Heart left ventricle (tissue), 16 donors: ENCODE results near the gene SNX21. TPM values are rescaled to one million over a fixed set of nuclear protein-coding genes. Genes with fewer than 3 reads are reported as not detected.

Experiments
- ATAC-seq, 4 donors: fragments of 200-7000 bp; cut with Tn5 transposase; one replicate each; pipeline ENCODE4 v1.9.1; 2020 to 2022; ENCODE audit warnings: moderate library complexity in 4 of 4, mild to moderate bottlenecking in 3 of 4, moderate number of reproducible peaks in 1 of 4
- DNase-seq, 5 donors: peaks; one replicate each; pipeline ENCODE4 v3.0.0-alpha.2; 2020
- H3K27ac ChIP-seq, 12 donors: fragments of 200-600 bp; sonication (generic) in 4 of 12; one replicate each; pipeline versions ENCODE4 v1.5.0 to v1.8.0; 2016 to 2022; ENCODE audit warnings: mild to moderate bottlenecking in 2 of 12
- H3K27me3 ChIP-seq, 9 donors: fragments of 200-600 bp; sonication (generic) in 2 of 9; one replicate each; pipeline versions ENCODE4 v1.5.1 to v1.8.0; 2016 to 2022; ENCODE audit warnings: mild to moderate bottlenecking in 3 of 9
- H3K36me3 ChIP-seq, 9 donors: fragments of 200-600 bp; sonication (generic) in 2 of 9; one replicate each; pipeline versions ENCODE4 v1.5.0 to v1.8.0; 2018 to 2022; ENCODE audit warnings: mild to moderate bottlenecking in 2 of 9
- H3K4me1 ChIP-seq, 12 donors: fragments of 200-600 bp; sonication (generic) in 4 of 12; one replicate each; pipeline versions ENCODE4 v1.5.0 to v1.8.0; 2016 to 2022; ENCODE audit warnings: mild to moderate bottlenecking in 3 of 12
- H3K4me3 ChIP-seq, 12 donors: fragments of 200-600 bp; sonication (generic) in 4 of 12; one replicate each; pipeline versions ENCODE4 v1.5.0 to v1.8.0; 2017 to 2022; ENCODE audit warnings: mild to moderate bottlenecking in 9 of 12, moderate library complexity in 4 of 12
- H3K9me3 ChIP-seq, 12 donors: fragments of 200-600 bp; sonication (generic) in 4 of 12; one replicate each; pipeline versions ENCODE4 v1.5.0 to v1.8.0; 2016 to 2022; ENCODE audit warnings: mild to moderate bottlenecking in 1 of 12
- POLR2A ChIP-seq, 2 donors: fragments of 450-650 bp; IDR thresholded peaks; one replicate each; pipeline ENCODE4 v1.6.1; 2017; ENCODE audit warnings: antibody characterized with exemption in 2 of 2, mild to moderate bottlenecking in 2 of 2, moderate library complexity in 2 of 2
- WGBS, 4 donors: extraction: QIAGEN DNeasy Blood & Tissue Kit in 2 of 4; methylation state at CpG; one replicate each; pipeline versions ENCODE4 v1.1.5 to v1.1.7; 2013 to 2018; 5-methylcytosine and 5-hydroxymethylcytosine counted together
- intact Hi-C, 10 donors: fragments of 100-400 bp; cut with DNase I; formaldehyde crosslinking; loops; one replicate each; pipeline versions ENCODE4 v1.11.1 to v1.14.2; 2022
- polyA plus RNA-seq, 2 donors: library from polyadenylated mRNA; stranded (reverse); fragments of 200-250 nt; gene quantifications; one replicate each; pipeline ENCODE4 v1.2.3, GENCODE V29; 2013
- total RNA-seq, 9 donors: library from RNA; depleted of rRNA in 2 of 9; stranded (reverse); fragments of >200 nt in 2 of 9; fragmentation: NEBNext Ultra II Directional in 3 of 9; extraction: Animal tissue kit (Norgen Biotek cat#: 25700) in 3 of 9; gene quantifications; one replicate each; pipeline versions ENCODE4 v1.1.0 to v1.2.4, GENCODE V29; 2016 to 2023
- TF ChIP-seq, protein P1 (sequence below), 12 donors: fragments of 200-600 bp; sonication (generic) in 4 of 12; IDR thresholded peaks; one replicate each; pipeline versions ENCODE4 v1.5.0 to v1.8.0; 2018 to 2022; ENCODE audit warnings: antibody characterized with exemption in 12 of 12, mild to moderate bottlenecking in 5 of 12
- donor health status: ischemic (EF 13 %, LVEDD 7.1; RV severe dilation, severe dysfunction).
- donor health status: healthy with polysubstance abuse.
- donor health status: DM: no; HTN: yes; CAD: no.
- donor health status: DM: no; HTN: no; CAD: no.
- donor health status: ischemic (EF 25% LVEDD 6.9; RV normal size, moderate dysfunction).
- donor health status: ischemic (EF 25% LVEDD 5.7; RV mildly dilated, moderate dysfunction).
- donor health status: healthy.
- donor health status: DM: yes; HTN: yes; CAD: no.
- donor health status: ischemic (EF 35%, LVEDD 5.7; RV mildly dilated, moderate dysfunction).
- donor health status: nonischemic (EF 11% LVEDD 7.7; RV severe dilation, severe dysfunction).
- donor health status: DM: yes; HTN: yes; CAD: no.
- donor health status: PGD.
- donor health status: ischemic (EF 29% LVEDD 5.4; RV normal size, mild dysfunction).
- donor health status: nonischemic (EF 23%, LVEDD 6.1; RV moderate dilation, normal function).

SNX21 gene
- total and polyA plus RNA-seq, 11 donors, result 13.7 to 45.6 (median 18.9) TPM

DNA sequence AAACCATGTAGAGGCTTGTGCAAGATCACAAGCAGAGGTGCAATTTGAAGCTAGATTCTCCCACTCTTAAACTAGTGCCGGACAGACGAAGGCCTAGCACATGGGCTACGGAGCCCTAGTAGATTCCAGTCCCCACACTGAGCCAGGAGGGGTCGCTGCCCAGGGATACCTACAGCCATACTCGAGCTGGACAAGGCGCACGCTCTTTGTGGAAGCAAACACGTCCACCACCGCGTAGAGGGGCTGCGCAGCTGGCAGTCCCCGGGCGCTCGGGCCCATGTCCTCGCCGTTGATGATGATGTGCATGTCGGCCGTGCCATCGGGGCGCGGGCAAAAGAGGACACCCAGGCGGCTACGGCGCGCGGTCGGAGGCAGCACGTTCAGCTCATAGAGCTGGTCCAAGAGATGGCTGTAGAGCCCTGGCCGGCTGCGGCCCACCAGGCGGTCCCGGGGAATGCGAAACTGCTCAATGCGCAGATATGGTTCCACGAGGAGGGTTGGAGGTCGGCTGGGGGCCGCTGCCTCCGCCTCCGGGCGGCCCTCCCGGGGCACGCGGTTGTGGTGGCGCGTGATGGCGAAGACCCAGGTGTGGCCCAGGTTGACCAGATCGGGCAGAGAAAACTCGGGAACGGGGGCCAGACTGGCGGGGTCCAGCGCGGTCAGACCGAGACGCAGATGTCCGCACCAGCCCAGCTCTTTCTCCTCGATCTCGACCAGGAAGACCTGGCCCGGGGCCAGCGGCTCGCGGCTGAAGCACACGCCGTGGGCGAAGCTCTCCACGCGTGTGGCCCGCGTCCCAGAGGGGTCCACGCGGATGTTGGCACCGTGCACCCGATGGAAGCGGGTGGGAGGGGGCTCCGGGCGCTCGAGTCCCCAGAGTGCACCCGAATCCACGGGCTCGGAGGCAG is 56.7 kb downstream of the SNX21 start:
- no peaks in the 10 kb centered on the region for H3K27me3 ChIP-seq
- H3K27ac ChIP-seq, result peak overlapping the region; percentile 74 to 97 (median 90)
- TF ChIP-seq POLR2A (IDR thresholded peaks at IDR 0.05), result no peak
- TF ChIP-seq, protein P1, sequence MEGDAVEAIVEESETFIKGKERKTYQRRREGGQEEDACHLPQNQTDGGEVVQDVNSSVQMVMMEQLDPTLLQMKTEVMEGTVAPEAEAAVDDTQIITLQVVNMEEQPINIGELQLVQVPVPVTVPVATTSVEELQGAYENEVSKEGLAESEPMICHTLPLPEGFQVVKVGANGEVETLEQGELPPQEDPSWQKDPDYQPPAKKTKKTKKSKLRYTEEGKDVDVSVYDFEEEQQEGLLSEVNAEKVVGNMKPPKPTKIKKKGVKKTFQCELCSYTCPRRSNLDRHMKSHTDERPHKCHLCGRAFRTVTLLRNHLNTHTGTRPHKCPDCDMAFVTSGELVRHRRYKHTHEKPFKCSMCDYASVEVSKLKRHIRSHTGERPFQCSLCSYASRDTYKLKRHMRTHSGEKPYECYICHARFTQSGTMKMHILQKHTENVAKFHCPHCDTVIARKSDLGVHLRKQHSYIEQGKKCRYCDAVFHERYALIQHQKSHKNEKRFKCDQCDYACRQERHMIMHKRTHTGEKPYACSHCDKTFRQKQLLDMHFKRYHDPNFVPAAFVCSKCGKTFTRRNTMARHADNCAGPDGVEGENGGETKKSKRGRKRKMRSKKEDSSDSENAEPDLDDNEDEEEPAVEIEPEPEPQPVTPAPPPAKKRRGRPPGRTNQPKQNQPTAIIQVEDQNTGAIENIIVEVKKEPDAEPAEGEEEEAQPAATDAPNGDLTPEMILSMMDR (IDR thresholded peaks at IDR 0.05), result peak; percentile 51 to 86 (median 68)
- DNase-seq (peak; percentile 85 to 92 (median 87)), ATAC-seq (peak; percentile 62 to 83 (median 77))
- intact Hi-C loops, result loop anchor here in 9 of 10 donors (1.0 to 10.0 kb wide), 10 partner anchors 42 to 82 kb away; partner anchors contain the start of genes PCIF1 (in 5 of the 9) and ZNF335 (in 1 of the 9)
- WGBS, 4 donors, result 0 to 1% (median 1%) methylated on average over 27 to 79 of the region's 79 CpGs
- peaks cover 0 to 62% (median 49%) of the 10 kb centered on the region in 9 donors for H3K36me3 ChIP-seq
- H3K4me1 ChIP-seq, result peaks cover 3 to 37% (median 23%) of the 10 kb centered on the region in 12 donors
- H3K4me3 ChIP-seq, result peak overlapping the region; percentile 53 to 98 (median 80)
- no peaks in the 10 kb centered on the region for H3K9me3 ChIP-seq

DNA sequence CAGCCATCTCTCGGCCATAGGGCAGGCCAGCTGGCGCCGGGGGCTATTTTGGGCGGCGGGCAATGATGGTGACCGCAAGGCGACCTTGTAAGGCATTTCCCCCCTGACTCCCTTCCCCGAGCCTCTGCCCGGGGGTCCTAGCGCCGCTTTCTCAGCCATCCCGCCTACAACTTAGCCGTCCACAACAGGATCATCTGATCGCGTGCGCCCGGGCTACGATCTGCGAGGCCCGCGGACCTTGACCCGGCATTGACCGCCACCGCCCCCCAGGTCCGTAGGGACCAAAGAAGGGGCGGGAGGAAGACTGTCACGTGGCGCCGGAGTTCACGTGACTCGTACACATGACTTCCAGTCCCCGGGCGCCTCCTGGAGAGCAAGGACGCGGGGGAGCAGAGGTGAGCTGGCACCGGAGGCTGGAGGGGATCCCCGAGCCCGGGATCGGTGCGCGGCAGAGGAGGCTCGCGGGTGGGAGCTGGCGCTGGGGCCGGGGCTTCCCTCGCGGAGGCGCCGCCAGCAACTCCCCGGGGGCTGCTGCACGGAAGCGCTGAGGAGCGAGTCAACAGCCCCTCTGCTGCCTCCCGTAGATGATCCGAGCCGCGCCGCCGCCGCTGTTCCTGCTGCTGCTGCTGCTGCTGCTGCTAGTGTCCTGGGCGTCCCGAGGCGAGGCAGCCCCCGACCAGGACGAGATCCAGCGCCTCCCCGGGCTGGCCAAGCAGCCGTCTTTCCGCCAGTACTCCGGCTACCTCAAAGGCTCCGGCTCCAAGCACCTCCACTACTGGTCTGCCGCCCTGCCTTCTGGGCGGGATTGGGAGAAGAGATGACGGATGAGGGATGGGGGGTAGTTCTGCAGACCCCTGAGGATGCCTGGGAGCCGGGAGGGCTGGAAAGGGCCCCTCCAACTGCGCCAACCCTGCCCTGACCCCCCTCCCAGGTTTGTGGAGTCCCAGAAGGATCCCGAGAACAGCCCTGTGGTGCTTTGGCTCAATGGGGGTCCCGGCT is 57.7 kb downstream of the SNX21 start, which contains the start of the genes CTSA and NEURL2:
Gene CTSA, plus strand, starts transcription at position 351 of the 999 bp plus-strand sequence. Its CDS starts 234 bp downstream, at position 585.
Gene NEURL2, minus strand, starts transcription at position 224 of the 999 bp plus-strand sequence. Its CDS starts 217 bp downstream, at position 7.
- ATAC-seq, result peak; percentile 77 to 91 (median 86)
- DNase-seq, result peak; percentile 93 to 97 (median 95)
- peaks cover 0 to 62% (median 54%) of the 10 kb centered on the region in 9 donors for H3K36me3 ChIP-seq
- TF ChIP-seq, protein P1 (IDR thresholded peaks at IDR 0.05), result peak in 2 of 12 donors; percentile 3 to 7
- peak in 1 of 2 donors; percentile 68 for TF ChIP-seq POLR2A (IDR thresholded peaks at IDR 0.05)
- 1 to 3% (median 1%) methylated on average over 23 to 78 of the region's 78 CpGs for WGBS, 4 donors
- H3K4me1 ChIP-seq, result peaks cover 3 to 37% (median 23%) of the 10 kb centered on the region in 12 donors
- intact Hi-C loops, result loop anchor here in 9 of 10 donors (1.0 to 10.0 kb wide), 11 partner anchors 41 to 81 kb away; partner anchors contain the start of genes PCIF1 (in 5 of the 9) and ZNF335 (in 1 of the 9)
- H3K27ac ChIP-seq, result peak within 1 kb of the TSS; percentile 74 to 97 (median 90)
- H3K4me3 ChIP-seq, result peak within 1 kb of the TSS; percentile 53 to 98 (median 80)
- H3K27me3 ChIP-seq, result no peaks in the 10 kb centered on the region
- H3K9me3 ChIP-seq, result no peaks in the 10 kb centered on the region

DNA sequence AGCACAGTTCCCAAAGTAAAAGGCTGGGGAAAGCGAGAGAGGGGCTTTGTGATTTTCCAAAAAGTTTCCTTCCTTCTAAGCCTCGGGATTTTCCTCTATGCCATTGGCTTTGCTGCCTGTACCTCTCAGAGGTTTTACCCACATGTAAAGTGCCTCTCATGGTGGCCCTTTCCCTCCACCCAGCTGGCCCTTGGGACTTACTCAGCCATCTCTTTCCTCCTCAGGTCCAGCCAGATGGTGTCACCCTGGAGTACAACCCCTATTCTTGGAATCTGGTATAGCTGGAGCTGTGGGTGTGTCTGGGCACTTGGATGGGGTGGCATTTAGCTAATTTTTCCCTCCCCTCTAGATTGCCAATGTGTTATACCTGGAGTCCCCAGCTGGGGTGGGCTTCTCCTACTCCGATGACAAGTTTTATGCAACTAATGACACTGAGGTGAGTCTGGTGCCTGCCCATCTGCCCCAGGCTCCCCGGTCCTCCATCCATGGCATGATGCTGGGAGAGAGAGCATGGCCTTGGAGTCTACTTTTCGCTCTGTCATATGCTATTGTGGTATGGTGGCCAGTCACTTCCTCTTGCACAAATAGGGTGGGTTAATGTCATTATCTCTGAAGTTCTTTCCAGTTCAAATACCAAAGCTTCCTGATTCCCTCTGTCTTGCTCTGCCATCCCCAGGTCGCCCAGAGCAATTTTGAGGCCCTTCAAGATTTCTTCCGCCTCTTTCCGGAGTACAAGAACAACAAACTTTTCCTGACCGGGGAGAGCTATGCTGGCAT is 58.6 kb downstream of the SNX21 start:
- TF ChIP-seq, protein P1 (IDR thresholded peaks at IDR 0.05), result no peak
- no peak for TF ChIP-seq POLR2A (IDR thresholded peaks at IDR 0.05)
- H3K9me3 ChIP-seq, result no peaks in the 10 kb centered on the region
- intact Hi-C loops, result loop anchor here in 5 of 10 donors (5.0 to 10.0 kb wide), 5 partner anchors 40 to 80 kb away; partner anchors contain the start of genes PCIF1 (in 1 of the 5) and ZNF335 (in 1 of the 5)
- 77 to 88% (median 84%) methylated on average over 9 of the region's 9 CpGs for WGBS, 4 donors
- H3K27ac ChIP-seq, result peak overlapping the region in 6 of 12 donors; percentile 83 to 95 (median 90)
- peaks cover 0 to 63% (median 54%) of the 10 kb centered on the region in 9 donors for H3K36me3 ChIP-seq
- DNase-seq, result no peak
- H3K27me3 ChIP-seq, result no peaks in the 10 kb centered on the region
- peak overlapping the region; percentile 53 to 98 (median 80) for H3K4me3 ChIP-seq
- ATAC-seq, result peak in 1 of 4 donors; percentile 2
- H3K4me1 ChIP-seq, result peaks cover 3 to 37% (median 23%) of the 10 kb centered on the region in 12 donors
